GM12878 (cell line): ENCODE data around the gene WNT7A. TPM values are rescaled to one million over a fixed set of nuclear protein-coding genes. Genes with fewer than 3 reads are reported as not detected.

ENCODE experiments used
- ATAC-seq: fragments of 200-7000 bp; cut with Tn5 transposase; 3 replicates; pipeline ENCODE4 v1.9.1; 2020; ENCODE audit warnings: mild to moderate bottlenecking, moderate library complexity
- BruUV-seq: library from RNA; stranded (reverse); fragments of 400-500 nt; replicated peaks from 2 replicates; lab custom pipeline; 2021; lab: Mats Ljungman, UMichigan
- CTCF ChIA-PET: fragments of 300-600 bp; sonication (Branson Sonifier 250); formaldehyde crosslinking; extraction: SDS; loops from one replicate; lab custom pipeline; 2021; ENCODE audit warnings: inconsistent platforms; lab: Yijun Ruan, JAX
- POLR2A ChIA-PET: fragments of 350-600 bp; formaldehyde crosslinking; extraction: SDS; loops from one replicate; lab custom pipeline; 2021; ENCODE audit warnings: inconsistent platforms; lab: Charles Lee
- RAD21 ChIA-PET: fragments of 300-600 bp; sonication (Branson Sonifier 250); formaldehyde crosslinking; loops from one replicate; lab custom pipeline; 2023; ENCODE audit warnings: antibody characterized with exemption; ENCODE audit not compliant: unreplicated experiment; lab: Charles Lee
- SMC1A ChIA-PET: fragments of 300-600 bp; sonication (Branson Sonifier 250); formaldehyde crosslinking; loops from one replicate; lab custom pipeline; 2023; ENCODE audit not compliant: unreplicated experiment, uncharacterized antibody; lab: Charles Lee
- DNase-seq: peaks from one replicate; pipeline ENCODE4 v3.0.0-alpha.2; 2011; ENCODE audit warnings: low read depth, low spot score
- FAIRE-seq: peaks from 3 replicates; lab custom pipeline; 2011; peaks lifted over from hg19 to GRCh38; lab: Jason Lieb, UNC
- H2AFZ ChIP-seq: 2 replicates; pipeline ENCODE4 v1.6.0; 2011; ENCODE audit warnings: low read depth, low read length, control low read depth; ENCODE audit not compliant: control insufficient read depth
- H3K27ac ChIP-seq: 2 replicates; pipeline ENCODE4 v1.5.1; 2011; ENCODE audit warnings: control low read depth; ENCODE audit not compliant: control insufficient read depth, insufficient read depth
- H3K27me3 ChIP-seq, 2 experiments: replicated peaks in 1 of 2; 2 replicates each; pipeline versions ENCODE4 v1.6.0 to v1.6.1; 2011; ENCODE audit warnings: low read length in 1 of 2; ENCODE audit not compliant: control insufficient read depth in 2 of 2, insufficient read depth in 2 of 2
- H3K36me3 ChIP-seq, 2 experiments: 2 replicates each; pipeline ENCODE4 v1.5.1; 2011; ENCODE audit warnings: low read length in 1 of 2; ENCODE audit not compliant: control insufficient read depth in 2 of 2, insufficient read depth in 2 of 2
- H3K4me1 ChIP-seq: 2 replicates; pipeline ENCODE4 v1.6.1; 2011; ENCODE audit warnings: mild to moderate bottlenecking, low read length, moderate library complexity, mixed read lengths; ENCODE audit not compliant: control insufficient read depth, insufficient read depth
- H3K4me2 ChIP-seq: 2 replicates; pipeline ENCODE4 v1.6.0; 2011; ENCODE audit warnings: control low read depth; ENCODE audit not compliant: control insufficient read depth, insufficient read depth
- H3K4me3 ChIP-seq: fragments of 200-600 bp; sonication (generic); 2 replicates; pipeline ENCODE4 v1.5.1; 2016
- H3K79me2 ChIP-seq: 2 replicates; pipeline ENCODE4 v1.6.0; 2011; ENCODE audit warnings: low read length; ENCODE audit not compliant: control insufficient read depth, insufficient read depth
- H3K9ac ChIP-seq: 2 replicates; pipeline ENCODE4 v1.8.0; 2011; ENCODE audit warnings: low read length, control low read depth, mixed read lengths; ENCODE audit not compliant: control insufficient read depth, insufficient read depth
- H3K9me3 ChIP-seq: replicated peaks from 3 replicates; pipeline ENCODE4 v1.5.1; 2011; ENCODE audit warnings: mild to moderate bottlenecking, low read length; ENCODE audit not compliant: control insufficient read depth, insufficient read depth
- H4K20me1 ChIP-seq: 2 replicates; pipeline ENCODE4 v1.6.0; 2011; ENCODE audit not compliant: control insufficient read depth, insufficient read depth
- CHD4 ChIP-seq: fragments of 200-600 bp; sonication (generic); IDR thresholded peaks from 2 replicates; pipeline ENCODE4 v1.6.1; 2016; ENCODE audit warnings: mild to moderate bottlenecking
- HDAC2 ChIP-seq: fragments of 200-600 bp; sonication (generic); IDR thresholded peaks from 2 replicates; pipeline ENCODE4 v1.6.1; 2017
- MEF2B ChIP-seq: fragments of 450-650 bp; IDR thresholded peaks from 2 replicates; pipeline ENCODE4 v1.6.1; 2018; ENCODE audit warnings: mild to moderate bottlenecking, moderate library complexity; ENCODE audit not compliant: partially characterized antibody, poor library complexity, severe bottlenecking
- PAX5 ChIP-seq: IDR thresholded peaks from 2 replicates; pipeline ENCODE4 v1.6.1; 2011; ENCODE audit warnings: low read depth, low read length, borderline replicate concordance
- POLR2A ChIP-seq: IDR thresholded peaks from 2 replicates; pipeline ENCODE4 v1.6.1; 2011; ENCODE audit warnings: low read depth, mild to moderate bottlenecking, low read length
- RB1 ChIP-seq: fragments of 450-650 bp; formaldehyde crosslinking; IDR thresholded peaks from 2 replicates; pipeline ENCODE4 v1.6.1; 2017; ENCODE audit warnings: mild to moderate bottlenecking, borderline replicate concordance
- SREBF1 ChIP-seq: IDR thresholded peaks from 2 replicates; pipeline ENCODE4 v1.6.1; 2012; ENCODE audit warnings: mild to moderate bottlenecking, low read length
- YY1 ChIP-seq: IDR thresholded peaks from 2 replicates; pipeline ENCODE4 v1.6.1; 2011; ENCODE audit warnings: low read depth, mild to moderate bottlenecking, low read length
- ZBED1 ChIP-seq: IDR thresholded peaks from 2 replicates; pipeline ENCODE4 v1.6.1; 2016; ENCODE audit warnings: borderline replicate concordance
- WGBS: methylation state at CpG from one replicate; pipeline ENCODE4 v1.1.6; 2016; ENCODE audit warnings: low lambda C conversion rate; ENCODE audit not compliant: insufficient replicate concordance, insufficient coverage; ENCODE audit errors: missing lambda C conversion rate; 5-methylcytosine and 5-hydroxymethylcytosine counted together
- in situ Hi-C: fragments of 300-500 bp; cut with MboI; formaldehyde crosslinking; loops from 9 replicates; pipeline ENCODE4 v1.14.3; 2018; ENCODE audit warnings: mixed read lengths
- intact Hi-C: fragments of 100-400 bp; cut with micrococcal nuclease; formaldehyde crosslinking; loops from one replicate; pipeline ENCODE4 v1.14.2; 2022; ENCODE audit not compliant: unreplicated experiment
- polyA plus RNA-seq, 11 experiments: library from polyadenylated mRNA; depleted of rRNA in 4 of 11; unstranded in 6 of 11; stranded (reverse) in 5 of 11; fragments of >200 nt; fragmentation: Nextera tagmentation in 4 of 11; fragmentation: Illumina TruSeq in 1 of 11; extraction: Ambion mirVana in 4 of 11; extraction: Trizol in 1 of 11; gene quantifications; 1 replicate in 1 of 11; 2 replicates in 10 of 11; pipeline versions ENCODE4 v1.2.1 to v1.2.3, GENCODE V29; 2011 to 2016; ENCODE audit warnings: inconsistent platforms in 2 of 11, missing spikeins in 2 of 11, low read depth in 1 of 11
- total RNA-seq, 4 experiments: library from RNA; depleted of rRNA in 3 of 4; stranded (reverse); fragments of >200 nt in 3 of 4; fragmentation: Illumina TruSeq in 1 of 4; extraction: Trizol in 1 of 4; gene quantifications; 2 replicates each; pipeline versions ENCODE4 v1.2.1 to v1.2.3, GENCODE V29; 2013 to 2021
- TF ChIP-seq, protein P1 (sequence below): fragments of 450-650 bp; IDR thresholded peaks from 2 replicates; pipeline ENCODE4 v1.6.1; 2017; ENCODE audit warnings: mild to moderate bottlenecking, low read depth, inconsistent platforms; ENCODE audit not compliant: poor library complexity, severe bottlenecking
- TF ChIP-seq, protein P2 (sequence below): fragments of 150-350 bp; IDR thresholded peaks from 2 replicates; pipeline ENCODE4 v1.6.1; 2014; ENCODE audit warnings: mild to moderate bottlenecking, low read depth, low read length
- TF ChIP-seq, protein P3 (sequence below): fragments of 450-650 bp; formaldehyde crosslinking; IDR thresholded peaks from 2 replicates; pipeline ENCODE4 v1.4.0; 2022; ENCODE audit warnings: mild to moderate bottlenecking, moderate library complexity
- TF ChIP-seq, protein P4 (sequence below): fragments of 450-650 bp; formaldehyde crosslinking; IDR thresholded peaks from 2 replicates; pipeline ENCODE4 v1.4.0; 2020; ENCODE audit warnings: mild to moderate bottlenecking, moderate library complexity

The WNT7A gene
- total and polyA plus RNA-seq, 10 of the 15 experiments (the other 5 are each of a cell fraction or from before 2014, with no cell fraction given): 0.08 TPM; not detected in 9

DNA sequence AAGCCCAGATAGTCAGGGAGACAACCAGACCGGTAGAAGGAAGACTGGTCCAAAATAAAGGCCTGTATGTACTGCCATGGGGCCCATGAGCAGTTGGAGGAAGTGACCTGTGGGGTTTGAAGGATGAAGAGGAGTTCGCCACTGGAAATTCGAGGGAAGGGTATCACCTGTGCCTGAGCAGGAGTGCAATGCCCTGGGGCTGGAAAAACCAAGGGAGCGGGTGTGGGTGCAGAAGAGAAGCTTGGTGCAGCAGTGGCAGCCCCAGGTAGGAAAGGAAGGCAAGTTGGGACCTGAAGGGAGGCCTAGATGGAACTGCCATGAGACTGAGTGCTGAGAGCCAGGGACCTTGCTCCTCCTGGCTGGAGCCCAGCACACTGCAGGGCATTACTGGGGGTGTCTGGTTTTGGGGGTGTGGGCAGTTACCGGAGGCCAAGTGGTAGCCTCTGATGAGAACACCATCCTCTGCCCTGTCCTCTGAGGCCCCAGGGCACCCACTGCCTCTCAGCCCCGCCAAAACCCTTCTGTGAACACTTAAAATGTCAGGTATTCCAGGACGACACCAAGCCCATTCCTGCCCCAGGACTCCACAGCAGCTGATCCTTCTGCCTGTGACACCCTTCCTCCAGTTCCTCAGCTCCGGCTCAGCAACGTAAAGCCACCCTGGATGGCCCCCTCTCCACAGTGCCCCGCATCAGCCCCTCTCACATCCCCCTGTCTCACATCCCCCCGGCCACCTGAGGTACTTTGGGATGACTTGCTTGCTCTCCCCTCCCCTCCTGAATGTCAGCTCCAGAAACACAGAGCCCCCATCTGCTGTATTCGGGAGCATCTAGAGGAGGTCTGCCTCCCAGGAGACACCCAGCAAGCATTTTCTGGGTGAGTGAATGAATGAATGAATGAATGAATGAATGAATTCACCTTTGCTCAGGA lies 42.9 kb downstream of the WNT7A start:
- no peak for FAIRE-seq
- CTCF ChIA-PET: no interaction called here
- Histone ChIP-seq H3K4me1 (no peaks in the 10 kb centered on the region), H3K9me3 (no peaks in the 10 kb centered on the region), H3K36me3 (no peaks in the 10 kb centered on the region), H3K79me2 (no peaks in the 10 kb centered on the region), H4K20me1 (no peaks in the 10 kb centered on the region), H3K4me3 (no peak overlapping the region), H3K9ac (no peak overlapping the region), H2AFZ (no peak overlapping the region), H3K27me3 (peaks cover 0 to 2% of the 10 kb centered on the region in 2 experiments; a peak in 3 of 4 replicates), H3K27ac (no peak overlapping the region), H3K4me2 (no peak overlapping the region)
- POLR2A ChIA-PET: interaction anchor here (0.6 kb wide), 1 partner anchor 126 kb away, joined by 4 read pairs; no protein-coding TSS in a partner anchor
- SMC1A ChIA-PET: no interaction called here
- no peak for DNase-seq
- RAD21 ChIA-PET: no interaction called here
- ATAC-seq: no peak
- in situ Hi-C loops (no loop called here), intact Hi-C loops (no loop called here)
- no TSS peak for BruUV-seq
- WGBS: 20% methylated on average over 12 of the region's 12 CpGs
- TF ChIP-seq CHD4 (no peak), ZBED1 (no peak), MEF2B (no peak), POLR2A (no peak), SREBF1 (no peak), RB1 (no peak), HDAC2 (no peak), YY1 (no peak), PAX5 (no peak)
- TF ChIP-seq, protein P1, sequence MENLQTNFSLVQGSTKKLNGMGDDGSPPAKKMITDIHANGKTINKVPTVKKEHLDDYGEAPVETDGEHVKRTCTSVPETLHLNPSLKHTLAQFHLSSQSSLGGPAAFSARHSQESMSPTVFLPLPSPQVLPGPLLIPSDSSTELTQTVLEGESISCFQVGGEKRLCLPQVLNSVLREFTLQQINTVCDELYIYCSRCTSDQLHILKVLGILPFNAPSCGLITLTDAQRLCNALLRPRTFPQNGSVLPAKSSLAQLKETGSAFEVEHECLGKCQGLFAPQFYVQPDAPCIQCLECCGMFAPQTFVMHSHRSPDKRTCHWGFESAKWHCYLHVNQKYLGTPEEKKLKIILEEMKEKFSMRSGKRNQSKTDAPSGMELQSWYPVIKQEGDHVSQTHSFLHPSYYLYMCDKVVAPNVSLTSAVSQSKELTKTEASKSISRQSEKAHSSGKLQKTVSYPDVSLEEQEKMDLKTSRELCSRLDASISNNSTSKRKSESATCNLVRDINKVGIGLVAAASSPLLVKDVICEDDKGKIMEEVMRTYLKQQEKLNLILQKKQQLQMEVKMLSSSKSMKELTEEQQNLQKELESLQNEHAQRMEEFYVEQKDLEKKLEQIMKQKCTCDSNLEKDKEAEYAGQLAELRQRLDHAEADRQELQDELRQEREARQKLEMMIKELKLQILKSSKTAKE: no peak
- TF ChIP-seq, protein P2, sequence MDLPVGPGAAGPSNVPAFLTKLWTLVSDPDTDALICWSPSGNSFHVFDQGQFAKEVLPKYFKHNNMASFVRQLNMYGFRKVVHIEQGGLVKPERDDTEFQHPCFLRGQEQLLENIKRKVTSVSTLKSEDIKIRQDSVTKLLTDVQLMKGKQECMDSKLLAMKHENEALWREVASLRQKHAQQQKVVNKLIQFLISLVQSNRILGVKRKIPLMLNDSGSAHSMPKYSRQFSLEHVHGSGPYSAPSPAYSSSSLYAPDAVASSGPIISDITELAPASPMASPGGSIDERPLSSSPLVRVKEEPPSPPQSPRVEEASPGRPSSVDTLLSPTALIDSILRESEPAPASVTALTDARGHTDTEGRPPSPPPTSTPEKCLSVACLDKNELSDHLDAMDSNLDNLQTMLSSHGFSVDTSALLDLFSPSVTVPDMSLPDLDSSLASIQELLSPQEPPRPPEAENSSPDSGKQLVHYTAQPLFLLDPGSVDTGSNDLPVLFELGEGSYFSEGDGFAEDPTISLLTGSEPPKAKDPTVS: no peak
- TF ChIP-seq, protein P3, sequence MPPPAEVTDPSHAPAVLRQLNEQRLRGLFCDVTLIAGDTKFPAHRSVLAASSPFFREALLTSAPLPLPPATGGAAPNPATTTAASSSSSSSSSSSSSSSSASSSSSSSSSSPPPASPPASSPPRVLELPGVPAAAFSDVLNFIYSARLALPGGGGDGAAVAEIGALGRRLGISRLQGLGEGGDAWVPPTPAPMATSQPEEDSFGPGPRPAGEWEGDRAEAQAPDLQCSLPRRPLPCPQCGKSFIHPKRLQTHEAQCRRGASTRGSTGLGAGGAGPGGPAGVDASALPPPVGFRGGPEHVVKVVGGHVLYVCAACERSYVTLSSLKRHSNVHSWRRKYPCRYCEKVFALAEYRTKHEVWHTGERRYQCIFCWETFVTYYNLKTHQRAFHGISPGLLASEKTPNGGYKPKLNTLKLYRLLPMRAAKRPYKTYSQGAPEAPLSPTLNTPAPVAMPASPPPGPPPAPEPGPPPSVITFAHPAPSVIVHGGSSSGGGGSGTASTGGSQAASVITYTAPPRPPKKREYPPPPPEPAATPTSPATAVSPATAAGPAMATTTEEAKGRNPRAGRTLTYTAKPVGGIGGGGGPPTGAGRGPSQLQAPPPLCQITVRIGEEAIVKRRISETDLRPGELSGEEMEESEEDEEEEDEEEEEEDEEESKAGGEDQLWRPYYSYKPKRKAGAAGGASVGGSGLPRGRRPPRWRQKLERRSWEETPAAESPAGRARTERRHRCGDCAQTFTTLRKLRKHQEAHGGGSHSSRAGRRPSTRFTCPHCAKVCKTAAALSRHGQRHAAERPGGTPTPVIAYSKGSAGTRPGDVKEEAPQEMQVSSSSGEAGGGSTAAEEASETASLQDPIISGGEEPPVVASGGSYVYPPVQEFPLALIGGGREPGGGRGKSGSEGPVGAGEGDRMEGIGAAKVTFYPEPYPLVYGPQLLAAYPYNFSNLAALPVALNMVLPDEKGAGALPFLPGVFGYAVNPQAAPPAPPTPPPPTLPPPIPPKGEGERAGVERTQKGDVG: no peak
- TF ChIP-seq, protein P4, sequence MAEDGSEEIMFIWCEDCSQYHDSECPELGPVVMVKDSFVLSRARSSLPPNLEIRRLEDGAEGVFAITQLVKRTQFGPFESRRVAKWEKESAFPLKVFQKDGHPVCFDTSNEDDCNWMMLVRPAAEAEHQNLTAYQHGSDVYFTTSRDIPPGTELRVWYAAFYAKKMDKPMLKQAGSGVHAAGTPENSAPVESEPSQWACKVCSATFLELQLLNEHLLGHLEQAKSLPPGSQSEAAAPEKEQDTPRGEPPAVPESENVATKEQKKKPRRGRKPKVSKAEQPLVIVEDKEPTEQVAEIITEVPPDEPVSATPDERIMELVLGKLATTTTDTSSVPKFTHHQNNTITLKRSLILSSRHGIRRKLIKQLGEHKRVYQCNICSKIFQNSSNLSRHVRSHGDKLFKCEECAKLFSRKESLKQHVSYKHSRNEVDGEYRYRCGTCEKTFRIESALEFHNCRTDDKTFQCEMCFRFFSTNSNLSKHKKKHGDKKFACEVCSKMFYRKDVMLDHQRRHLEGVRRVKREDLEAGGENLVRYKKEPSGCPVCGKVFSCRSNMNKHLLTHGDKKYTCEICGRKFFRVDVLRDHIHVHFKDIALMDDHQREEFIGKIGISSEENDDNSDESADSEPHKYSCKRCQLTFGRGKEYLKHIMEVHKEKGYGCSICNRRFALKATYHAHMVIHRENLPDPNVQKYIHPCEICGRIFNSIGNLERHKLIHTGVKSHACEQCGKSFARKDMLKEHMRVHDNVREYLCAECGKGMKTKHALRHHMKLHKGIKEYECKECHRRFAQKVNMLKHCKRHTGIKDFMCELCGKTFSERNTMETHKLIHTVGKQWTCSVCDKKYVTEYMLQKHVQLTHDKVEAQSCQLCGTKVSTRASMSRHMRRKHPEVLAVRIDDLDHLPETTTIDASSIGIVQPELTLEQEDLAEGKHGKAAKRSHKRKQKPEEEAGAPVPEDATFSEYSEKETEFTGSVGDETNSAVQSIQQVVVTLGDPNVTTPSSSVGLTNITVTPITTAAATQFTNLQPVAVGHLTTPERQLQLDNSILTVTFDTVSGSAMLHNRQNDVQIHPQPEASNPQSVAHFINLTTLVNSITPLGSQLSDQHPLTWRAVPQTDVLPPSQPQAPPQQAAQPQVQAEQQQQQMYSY (CRISPR knock-in tag): no peak
